ENCODE measurements around the gene THRB. TPM values are rescaled to one million over a fixed set of nuclear protein-coding genes. Genes with fewer than 3 reads are reported as not detected.

Gene THRB
- total RNA-seq, 2 experiments from 2014 or later = not detected

GRCh38 chr3:24220859-24221657 is 273.6 kb downstream of the THRB start:
- H3K9me3 Mint-ChIP-seq = no peaks in the 10 kb centered on the region
- DNase-seq = no peak
- ChIA-PET POLR2A (no interaction called here), CTCF (no interaction called here)
- no peaks in the 10 kb centered on the region for H3K36me3 Mint-ChIP-seq (ENCODE audit: low read depth)
- no peaks in the 10 kb centered on the region for H3K4me1 Mint-ChIP-seq
- H3K27me3 Mint-ChIP-seq = peaks cover 13% of the 10 kb centered on the region
- H3K27ac Mint-ChIP-seq = no peak overlapping the region
- no peak overlapping the region for H3K4me3 Mint-ChIP-seq

- Mint-ChIP-seq H3K4me1 (no peaks in the 10 kb centered on the region), H3K9me3 (no peaks in the 10 kb centered on the region), H3K27ac (no peak overlapping the region), H3K4me3 (no peak overlapping the region), H3K36me3 (ENCODE audit: low read depth) (no peaks in the 10 kb centered on the region), H3K27me3 (peaks cover 5% of the 10 kb centered on the region)
- ChIA-PET POLR2A (no interaction called here), CTCF (no interaction called here)
- no peak for DNase-seq
Measured at GRCh38 chr3:24215502-24215901, 279.1 kb downstream of the THRB start.

GRCh38 chr3:24211381-24211780 is 283.3 kb downstream of the THRB start:
- CTCF ChIA-PET = no interaction called here
- no peaks in the 10 kb centered on the region for H3K4me1 Mint-ChIP-seq

GRCh38 chr3:24202071-24202470 is 292.6 kb downstream of the THRB start:
- H3K4me1 Mint-ChIP-seq = no peaks in the 10 kb centered on the region
- H3K9me3 Mint-ChIP-seq = peaks cover 7% of the 10 kb centered on the region
- no peaks in the 10 kb centered on the region for H3K36me3 Mint-ChIP-seq (ENCODE audit: low read depth)
- no peak overlapping the region for H3K27ac Mint-ChIP-seq
- H3K4me3 Mint-ChIP-seq = no peak overlapping the region
- DNase-seq = no peak
- CTCF ChIA-PET = no interaction called here
- no peaks in the 10 kb centered on the region for H3K27me3 Mint-ChIP-seq
- POLR2A ChIA-PET = no interaction called here

More at GRCh38 chr3:24211381-24211780, 283.3 kb downstream of the THRB start:
- H3K4me3 Mint-ChIP-seq = no peak overlapping the region
- DNase-seq = no peak
- H3K27ac Mint-ChIP-seq = no peak overlapping the region
- peaks cover 6% of the 10 kb centered on the region for H3K27me3 Mint-ChIP-seq
- H3K9me3 Mint-ChIP-seq = no peaks in the 10 kb centered on the region
- POLR2A ChIA-PET = no interaction called here
- H3K36me3 Mint-ChIP-seq (ENCODE audit: low read depth) = no peaks in the 10 kb centered on the region

- no peaks in the 10 kb centered on the region for H3K36me3 Mint-ChIP-seq (ENCODE audit: low read depth)
- no peaks in the 10 kb centered on the region for H3K27me3 Mint-ChIP-seq
- no peak overlapping the region for H3K4me3 Mint-ChIP-seq
- no peaks in the 10 kb centered on the region for H3K4me1 Mint-ChIP-seq
- DNase-seq = no peak
- CTCF ChIA-PET = no interaction called here
- H3K9me3 Mint-ChIP-seq = peaks cover 7% of the 10 kb centered on the region
- H3K27ac Mint-ChIP-seq = no peak overlapping the region
- POLR2A ChIA-PET = no interaction called here
Measured at GRCh38 chr3:24201301-24201700, 293.3 kb downstream of the THRB start.

- Mint-ChIP-seq H3K4me1 (no peaks in the 10 kb centered on the region), H3K36me3 (ENCODE audit: low read depth) (no peaks in the 10 kb centered on the region), H3K27me3 (no peaks in the 10 kb centered on the region), H3K27ac (no peak overlapping the region), H3K9me3 (peaks cover 5% of the 10 kb centered on the region), H3K4me3 (no peak overlapping the region)
- ChIA-PET CTCF (no interaction called here), POLR2A (no interaction called here)
- DNase-seq = no peak
Measured at GRCh38 chr3:24199775-24200247, 294.8 kb downstream of the THRB start.

- H3K9me3 Mint-ChIP-seq = peaks cover 1% of the 10 kb centered on the region
- CTCF ChIA-PET = no interaction called here
- H3K27ac Mint-ChIP-seq = no peak overlapping the region
- H3K36me3 Mint-ChIP-seq (ENCODE audit: low read depth) = no peaks in the 10 kb centered on the region
- POLR2A ChIA-PET = no interaction called here
- DNase-seq = no peak
- H3K4me1 Mint-ChIP-seq = no peaks in the 10 kb centered on the region
- no peak overlapping the region for H3K4me3 Mint-ChIP-seq
- H3K27me3 Mint-ChIP-seq = no peaks in the 10 kb centered on the region
Measured at GRCh38 chr3:24199300-24199699, 295.4 kb downstream of the THRB start.

GRCh38 chr3:24198728-24199127 is 295.9 kb downstream of the THRB start:
- Mint-ChIP-seq H3K27me3 (no peaks in the 10 kb centered on the region), H3K27ac (no peak overlapping the region), H3K36me3 (ENCODE audit: low read depth) (no peaks in the 10 kb centered on the region), H3K9me3 (peaks cover 1% of the 10 kb centered on the region), H3K4me3 (no peak overlapping the region), H3K4me1 (no peaks in the 10 kb centered on the region)
- ChIA-PET CTCF (interaction anchor here (0.5 kb wide), 1 partner anchor 426 kb away, joined by 3 read pairs; no protein-coding TSS in a partner anchor), POLR2A (no interaction called here)
- DNase-seq = no peak

- Mint-ChIP-seq H3K36me3 (ENCODE audit: low read depth) (no peaks in the 10 kb centered on the region), H3K9me3 (peaks cover 1% of the 10 kb centered on the region), H3K27me3 (no peaks in the 10 kb centered on the region), H3K27ac (no peak overlapping the region), H3K4me1 (no peaks in the 10 kb centered on the region), H3K4me3 (no peak overlapping the region)
- ChIA-PET CTCF (no interaction called here), POLR2A (no interaction called here)
- DNase-seq = no peak
Measured at GRCh38 chr3:24197809-24198208, 296.8 kb downstream of the THRB start.

GRCh38 chr3:24196526-24196925 is 298.1 kb downstream of the THRB start:
- Mint-ChIP-seq H3K4me3 (no peak overlapping the region), H3K27ac (no peak overlapping the region), H3K9me3 (no peaks in the 10 kb centered on the region), H3K36me3 (ENCODE audit: low read depth) (no peaks in the 10 kb centered on the region), H3K27me3 (no peaks in the 10 kb centered on the region), H3K4me1 (no peaks in the 10 kb centered on the region)
- POLR2A ChIA-PET = no interaction called here
- CTCF ChIA-PET = interaction anchor here (0.6 kb wide), 1 partner anchor 209 kb away, joined by 5 read pairs; no protein-coding TSS in a partner anchor
- no peak for DNase-seq

- no peaks in the 10 kb centered on the region for H3K9me3 Mint-ChIP-seq
- no peaks in the 10 kb centered on the region for H3K36me3 Mint-ChIP-seq (ENCODE audit: low read depth)
- ChIA-PET POLR2A (interaction anchor here (0.5 kb wide), 2 partner anchors 290 to 632 kb away, joined by 3 to 4 read pairs; no protein-coding TSS in a partner anchor), CTCF (interaction anchor here (0.6 kb wide), 1 partner anchor 1124 kb away, joined by 3 read pairs; no protein-coding TSS in a partner anchor)
- H3K4me1 Mint-ChIP-seq = no peaks in the 10 kb centered on the region
- DNase-seq = no peak
- no peaks in the 10 kb centered on the region for H3K27me3 Mint-ChIP-seq
- H3K4me3 Mint-ChIP-seq = no peak overlapping the region
- no peak overlapping the region for H3K27ac Mint-ChIP-seq
Measured at GRCh38 chr3:24195504-24196230, 299.0 kb downstream of the THRB start.

GRCh38 chr3:24192469-24193056 is 302.1 kb downstream of the THRB start:
- H3K4me1 Mint-ChIP-seq = no peaks in the 10 kb centered on the region
- ChIA-PET POLR2A (no interaction called here), CTCF (interaction anchor here (1.5 kb wide), 1 partner anchor 25 kb away, joined by 3 read pairs; no protein-coding TSS in a partner anchor)
- H3K27me3 Mint-ChIP-seq = no peaks in the 10 kb centered on the region
- H3K9me3 Mint-ChIP-seq = no peaks in the 10 kb centered on the region
- no peak for DNase-seq
- no peaks in the 10 kb centered on the region for H3K36me3 Mint-ChIP-seq (ENCODE audit: low read depth)
- no peak overlapping the region for H3K27ac Mint-ChIP-seq
- no peak overlapping the region for H3K4me3 Mint-ChIP-seq

- Mint-ChIP-seq H3K36me3 (ENCODE audit: low read depth) (no peaks in the 10 kb centered on the region), H3K9me3 (no peaks in the 10 kb centered on the region), H3K27ac (no peak overlapping the region), H3K27me3 (no peaks in the 10 kb centered on the region), H3K4me1 (no peaks in the 10 kb centered on the region), H3K4me3 (no peak overlapping the region)
- CTCF ChIA-PET = interaction anchor here (1.3 to 1.5 kb wide), 2 partner anchors 12 to 25 kb away, joined by 3 to 5 read pairs; no protein-coding TSS in a partner anchor
- POLR2A ChIA-PET = no interaction called here
- no peak for DNase-seq
Measured at GRCh38 chr3:24191801-24192403, 302.7 kb downstream of the THRB start.

All from activated CD4-positive, alpha-beta T cell treated with anti-CD3 and anti-CD28 coated beads, Interleukin-2, amount 10 ng/mL, durations not matched to agents 7 days and 5 days (primary cell).